ENCODE results near the gene DAAM2. TPM values are rescaled to one million over a fixed set of nuclear protein-coding genes. Genes with fewer than 3 reads are reported as not detected.

DAAM2 gene
- total RNA-seq, 2 experiments from 2014 or later, result 0.09 to 1.1 TPM

DNA sequence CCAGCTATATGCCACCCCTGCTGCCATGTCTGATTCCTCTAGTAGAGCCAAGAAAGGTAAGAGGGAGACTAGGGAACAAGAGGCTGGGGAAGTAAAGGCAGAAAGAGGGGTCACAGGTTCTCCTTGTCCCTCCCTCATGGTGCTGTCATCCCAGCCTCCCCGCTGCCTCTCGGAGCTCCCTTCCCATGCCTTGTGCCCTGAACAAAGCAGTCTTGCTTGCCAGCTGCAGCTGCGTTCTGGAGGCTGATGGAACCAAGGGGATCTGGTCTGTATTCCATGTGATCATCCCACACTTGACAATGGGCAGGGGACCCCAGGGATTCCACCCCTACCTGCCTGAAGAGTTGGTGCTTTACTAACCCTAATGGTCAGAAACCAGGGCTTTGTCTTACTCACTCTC lies 61.4 kb downstream of the DAAM2 start:
- Histone ChIP-seq H3K4me1 (ENCODE audit: insufficient read depth, low read length, poor library complexity, severe bottlenecking) (peaks cover 49% of the 10 kb centered on the region), H2AFZ (ENCODE audit: low read length) (peak overlapping the region; percentile 71; the same call in 1 of the 2 replicates), H3K4me2 (ENCODE audit: low read length) (no peak overlapping the region), H3K36me3 (ENCODE audit: insufficient read depth, low read length) (no peaks in the 10 kb centered on the region), H3K4me3 (ENCODE audit: low read depth, low read length, poor library complexity, severe bottlenecking) (no peak overlapping the region), H3K79me2 (ENCODE audit: insufficient read depth, low read depth, low read length) (no peaks in the 10 kb centered on the region), H3K9me2 (ENCODE audit: insufficient read depth, low read length) (no peaks in the 10 kb centered on the region), H4K20me1 (ENCODE audit: insufficient read depth, low read length) (no peaks in the 10 kb centered on the region), H3K27ac (ENCODE audit: low read depth, low read length, poor library complexity, severe bottlenecking) (no peak overlapping the region), H3K9me3 (ENCODE audit: low read length) (no peaks in the 10 kb centered on the region)
- BruUV-seq (replicated peaks), result no TSS peak
- intact Hi-C loops (cut with micrococcal nuclease; ENCODE audit: unreplicated experiment), result no loop called here
- DNase-seq (ENCODE audit: low spot score), result no peak
- CTCF ChIA-PET (ENCODE audit: unreplicated experiment), result interaction anchor here (1.2 kb wide), 1 partner anchor 12 kb away, joined by 3 read pairs; no protein-coding TSS in a partner anchor
- POLR2A ChIA-PET, result interaction anchor here (1.0 to 4.9 kb wide), 2 partner anchors 23 to 41 kb away, joined by 3 to 39 read pairs; no protein-coding TSS in a partner anchor
- TF ChIP-seq EZH2phosphoT487 (IDR thresholded peaks at IDR 0.05; ENCODE audit: borderline replicate concordance, low read depth, low read length), result no peak
- TF ChIP-seq, protein P1, sequence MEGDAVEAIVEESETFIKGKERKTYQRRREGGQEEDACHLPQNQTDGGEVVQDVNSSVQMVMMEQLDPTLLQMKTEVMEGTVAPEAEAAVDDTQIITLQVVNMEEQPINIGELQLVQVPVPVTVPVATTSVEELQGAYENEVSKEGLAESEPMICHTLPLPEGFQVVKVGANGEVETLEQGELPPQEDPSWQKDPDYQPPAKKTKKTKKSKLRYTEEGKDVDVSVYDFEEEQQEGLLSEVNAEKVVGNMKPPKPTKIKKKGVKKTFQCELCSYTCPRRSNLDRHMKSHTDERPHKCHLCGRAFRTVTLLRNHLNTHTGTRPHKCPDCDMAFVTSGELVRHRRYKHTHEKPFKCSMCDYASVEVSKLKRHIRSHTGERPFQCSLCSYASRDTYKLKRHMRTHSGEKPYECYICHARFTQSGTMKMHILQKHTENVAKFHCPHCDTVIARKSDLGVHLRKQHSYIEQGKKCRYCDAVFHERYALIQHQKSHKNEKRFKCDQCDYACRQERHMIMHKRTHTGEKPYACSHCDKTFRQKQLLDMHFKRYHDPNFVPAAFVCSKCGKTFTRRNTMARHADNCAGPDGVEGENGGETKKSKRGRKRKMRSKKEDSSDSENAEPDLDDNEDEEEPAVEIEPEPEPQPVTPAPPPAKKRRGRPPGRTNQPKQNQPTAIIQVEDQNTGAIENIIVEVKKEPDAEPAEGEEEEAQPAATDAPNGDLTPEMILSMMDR (conservative IDR thresholded peaks at IDR 0.05; ENCODE audit: low read length), result no peak

DNA sequence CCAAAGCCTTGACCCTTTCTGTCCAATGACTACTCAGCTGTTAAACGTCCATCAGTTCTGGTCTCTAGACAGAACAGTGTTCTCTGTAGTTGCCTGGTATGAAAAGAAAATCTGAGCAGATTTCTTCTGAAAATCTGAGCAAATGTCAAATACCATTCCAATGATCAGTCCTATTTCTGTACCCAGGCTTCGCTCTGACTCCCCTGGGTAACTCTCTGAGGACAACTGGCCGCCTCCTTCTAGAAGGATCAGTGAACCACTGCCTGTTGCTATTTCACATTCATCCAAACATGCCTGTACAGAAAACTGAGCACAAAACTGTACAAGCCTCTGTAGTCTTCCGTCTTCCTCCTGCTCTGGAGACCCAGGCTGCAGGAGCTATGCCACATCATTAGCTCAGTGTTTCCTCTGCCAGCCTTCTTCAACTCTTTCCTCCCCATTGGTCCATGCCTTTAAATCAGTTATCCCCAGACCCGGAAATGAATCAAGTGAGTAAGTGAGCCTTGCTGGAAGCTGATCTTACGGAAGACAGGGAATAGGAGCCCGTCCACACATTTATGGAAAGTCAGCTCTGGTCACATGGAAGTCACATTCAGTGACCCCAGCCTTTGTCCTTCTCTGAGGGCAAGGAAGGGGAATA lies 63.3 kb downstream of the DAAM2 start:
- Histone ChIP-seq H3K4me1 (ENCODE audit: insufficient read depth, low read length, poor library complexity, severe bottlenecking) (peaks cover 33% of the 10 kb centered on the region), H3K4me3 (ENCODE audit: low read depth, low read length, poor library complexity, severe bottlenecking) (no peak overlapping the region), H4K20me1 (ENCODE audit: insufficient read depth, low read length) (no peaks in the 10 kb centered on the region), H3K9me2 (ENCODE audit: insufficient read depth, low read length) (no peaks in the 10 kb centered on the region), H3K27ac (ENCODE audit: low read depth, low read length, poor library complexity, severe bottlenecking) (no peak overlapping the region), H3K9me3 (ENCODE audit: low read length) (no peaks in the 10 kb centered on the region), H3K36me3 (ENCODE audit: insufficient read depth, low read length) (no peaks in the 10 kb centered on the region), H2AFZ (ENCODE audit: low read length) (no peak overlapping the region), H3K4me2 (ENCODE audit: low read length) (no peak overlapping the region), H3K79me2 (ENCODE audit: insufficient read depth, low read depth, low read length) (no peaks in the 10 kb centered on the region)
- intact Hi-C loops (cut with micrococcal nuclease; ENCODE audit: unreplicated experiment), result no loop called here
- CTCF ChIA-PET (ENCODE audit: unreplicated experiment), result no interaction called here
- no peak for DNase-seq (ENCODE audit: low spot score)
- no TSS peak for BruUV-seq (replicated peaks)
- no peak for TF ChIP-seq EZH2phosphoT487 (IDR thresholded peaks at IDR 0.05; ENCODE audit: borderline replicate concordance, low read depth, low read length)
- TF ChIP-seq, protein P1 (conservative IDR thresholded peaks at IDR 0.05; ENCODE audit: low read length), result no peak
- POLR2A ChIA-PET, result interaction anchor here (0.6 to 1.4 kb wide), 4 partner anchors 11 to 60 kb away, joined by 3 to 6 read pairs (median 3); no protein-coding TSS in a partner anchor

GRCh38 chr6:39859025-39859424 lies 66.8 kb downstream of the DAAM2 start:
- Histone ChIP-seq H3K79me2 (ENCODE audit: insufficient read depth, low read depth, low read length) (no peaks in the 10 kb centered on the region), H3K4me3 (ENCODE audit: low read depth, low read length, poor library complexity, severe bottlenecking) (no peak overlapping the region), H3K36me3 (ENCODE audit: insufficient read depth, low read length) (no peaks in the 10 kb centered on the region), H3K27ac (ENCODE audit: low read depth, low read length, poor library complexity, severe bottlenecking) (no peak overlapping the region), H3K4me1 (ENCODE audit: insufficient read depth, low read length, poor library complexity, severe bottlenecking) (no peaks in the 10 kb centered on the region), H3K4me2 (ENCODE audit: low read length) (no peak overlapping the region), H3K9me3 (ENCODE audit: low read length) (no peaks in the 10 kb centered on the region), H3K9me2 (ENCODE audit: insufficient read depth, low read length) (no peaks in the 10 kb centered on the region), H4K20me1 (ENCODE audit: insufficient read depth, low read length) (no peaks in the 10 kb centered on the region), H2AFZ (ENCODE audit: low read length) (no peak overlapping the region)
- BruUV-seq (replicated peaks), result no TSS peak
- no peak for DNase-seq (ENCODE audit: low spot score)
- TF ChIP-seq, protein P1 (conservative IDR thresholded peaks at IDR 0.05; ENCODE audit: low read length), result no peak
- TF ChIP-seq EZH2phosphoT487 (IDR thresholded peaks at IDR 0.05; ENCODE audit: borderline replicate concordance, low read depth, low read length), result no peak
- intact Hi-C loops (cut with micrococcal nuclease; ENCODE audit: unreplicated experiment), result no loop called here
- ChIA-PET POLR2A (no interaction called here), CTCF (ENCODE audit: unreplicated experiment) (no interaction called here)

Measured in OCI-LY7 (cell line).